ENCODE results near the gene SLC16A3. TPM values are rescaled to one million over a fixed set of nuclear protein-coding genes. Genes with fewer than 3 reads are reported as not detected.

Gene SLC16A3
- total and polyA plus RNA-seq, 10 of the 15 experiments (the other 5 are each of a cell fraction or from before 2014, with no cell fraction given) = 0.10 to 46.5 (median 8.0) TPM

DNA sequence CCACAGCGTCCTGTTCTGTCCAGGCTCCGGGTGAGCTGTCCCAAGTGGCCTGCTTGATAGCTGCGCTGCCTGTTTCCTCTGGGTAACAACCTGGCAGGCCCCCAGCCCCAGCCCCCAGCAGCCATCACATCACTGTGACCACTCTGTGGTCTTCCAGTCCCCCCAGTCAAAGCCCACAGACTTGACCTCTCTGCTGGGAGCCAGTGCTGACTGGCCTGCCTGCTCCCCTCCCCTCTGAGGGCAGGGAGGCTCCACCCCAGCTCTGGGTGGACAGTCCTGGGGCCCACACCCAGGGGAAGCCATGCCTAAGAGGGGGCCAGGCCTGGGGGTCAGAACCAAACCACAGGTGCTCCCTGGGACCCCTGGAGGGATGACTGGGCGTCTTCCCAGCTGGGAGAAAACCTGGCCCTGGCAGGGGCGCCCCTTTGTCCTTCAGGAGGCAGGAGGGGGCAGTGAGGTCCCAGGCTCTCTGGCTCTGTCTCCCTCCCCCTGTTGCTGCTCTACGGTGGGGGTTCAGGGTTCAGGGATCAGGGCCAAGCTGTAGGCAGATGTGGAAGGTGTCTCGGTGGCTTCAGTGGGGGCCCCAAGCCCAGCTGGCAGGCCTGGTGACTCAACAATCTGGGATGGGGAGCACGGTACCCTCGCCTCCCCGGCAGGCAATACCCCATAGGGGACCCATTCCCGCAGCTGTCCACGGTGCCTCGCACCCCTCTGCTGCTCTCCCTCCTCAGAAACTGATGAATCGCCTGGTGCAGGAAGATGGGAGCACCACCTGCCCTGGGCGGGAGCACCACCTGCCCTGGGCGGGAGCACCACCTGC lies 1.8 kb upstream of the SLC16A3 start:
- Histone ChIP-seq H3K9me3 (replicated peaks; ENCODE audit: control insufficient read depth, insufficient read depth, low read length) (no peaks in the 10 kb centered on the region), H2AFZ (ENCODE audit: control insufficient read depth, low read depth, low read length) (no peak overlapping the region), H3K4me2 (ENCODE audit: control insufficient read depth, insufficient read depth) (no peak overlapping the region), H3K4me3 (no peak overlapping the region), H4K20me1 (ENCODE audit: control insufficient read depth, insufficient read depth) (no peaks in the 10 kb centered on the region), H3K9ac (ENCODE audit: control insufficient read depth, insufficient read depth, low read length) (no peak overlapping the region), H3K27ac (ENCODE audit: control insufficient read depth, insufficient read depth) (no peak overlapping the region), H3K36me3 (ENCODE audit: control insufficient read depth in 2 of 2, insufficient read depth in 2 of 2, low read length in 1 of 2) (no peaks in the 10 kb centered on the region), H3K27me3 (replicated peaks in 1 of 2; ENCODE audit: control insufficient read depth in 2 of 2, insufficient read depth in 2 of 2, low read length in 1 of 2) (no peaks in the 10 kb centered on the region; a peak in 1 of 4 replicates), H3K4me1 (ENCODE audit: control insufficient read depth, insufficient read depth, low read length) (peaks cover 5% of the 10 kb centered on the region), H3K79me2 (ENCODE audit: control insufficient read depth, insufficient read depth, low read length) (peaks cover 39% of the 10 kb centered on the region)
- SMC1A ChIA-PET (ENCODE audit: uncharacterized antibody, unreplicated experiment) = no interaction called here
- intact Hi-C loops (cut with micrococcal nuclease; ENCODE audit: unreplicated experiment) = no loop called here
- FAIRE-seq (no peak), DNase-seq (ENCODE audit: low read depth, low spot score) (no peak), ATAC-seq (no peak)
- BruUV-seq (replicated peaks) = no TSS peak
- in situ Hi-C loops (cut with MboI) = no loop called here
- CTCF ChIA-PET = interaction anchor here (1.0 kb wide), 1 partner anchor 21 kb away, joined by 3 read pairs; no protein-coding TSS in a partner anchor
- TF ChIP-seq CBX5 (IDR thresholded peaks at IDR 0.05; ENCODE audit: low read depth) (no peak), TCF3 (IDR thresholded peaks at IDR 0.05; ENCODE audit: borderline replicate concordance, insufficient read depth, low read depth, low read length) (0 out of 2 replicates have a peak, but pooled peaks have one; percentile 37), ATF7 (IDR thresholded peaks at IDR 0.05; ENCODE audit: low read depth) (no peak), POLR2AphosphoS5 (IDR thresholded peaks at IDR 0.05; ENCODE audit: low read length) (no peak), GATAD2B (conservative IDR thresholded peaks at IDR 0.05; ENCODE audit: low read depth) (no peak), FOS (IDR thresholded peaks at IDR 0.05; ENCODE audit: borderline replicate concordance, extremely low read depth, insufficient read length) (no peak), NFXL1 (IDR thresholded peaks at IDR 0.05; ENCODE audit: borderline replicate concordance) (peak; percentile 99; the same call in 1 of the 2 replicates), SMARCA5 (IDR thresholded peaks at IDR 0.05) (0 out of 2 replicates have a peak, but pooled peaks have one; percentile 6), BRCA1 (IDR thresholded peaks at IDR 0.05; ENCODE audit: low read depth, low read length) (no peak)
- TF ChIP-seq, protein P1, sequence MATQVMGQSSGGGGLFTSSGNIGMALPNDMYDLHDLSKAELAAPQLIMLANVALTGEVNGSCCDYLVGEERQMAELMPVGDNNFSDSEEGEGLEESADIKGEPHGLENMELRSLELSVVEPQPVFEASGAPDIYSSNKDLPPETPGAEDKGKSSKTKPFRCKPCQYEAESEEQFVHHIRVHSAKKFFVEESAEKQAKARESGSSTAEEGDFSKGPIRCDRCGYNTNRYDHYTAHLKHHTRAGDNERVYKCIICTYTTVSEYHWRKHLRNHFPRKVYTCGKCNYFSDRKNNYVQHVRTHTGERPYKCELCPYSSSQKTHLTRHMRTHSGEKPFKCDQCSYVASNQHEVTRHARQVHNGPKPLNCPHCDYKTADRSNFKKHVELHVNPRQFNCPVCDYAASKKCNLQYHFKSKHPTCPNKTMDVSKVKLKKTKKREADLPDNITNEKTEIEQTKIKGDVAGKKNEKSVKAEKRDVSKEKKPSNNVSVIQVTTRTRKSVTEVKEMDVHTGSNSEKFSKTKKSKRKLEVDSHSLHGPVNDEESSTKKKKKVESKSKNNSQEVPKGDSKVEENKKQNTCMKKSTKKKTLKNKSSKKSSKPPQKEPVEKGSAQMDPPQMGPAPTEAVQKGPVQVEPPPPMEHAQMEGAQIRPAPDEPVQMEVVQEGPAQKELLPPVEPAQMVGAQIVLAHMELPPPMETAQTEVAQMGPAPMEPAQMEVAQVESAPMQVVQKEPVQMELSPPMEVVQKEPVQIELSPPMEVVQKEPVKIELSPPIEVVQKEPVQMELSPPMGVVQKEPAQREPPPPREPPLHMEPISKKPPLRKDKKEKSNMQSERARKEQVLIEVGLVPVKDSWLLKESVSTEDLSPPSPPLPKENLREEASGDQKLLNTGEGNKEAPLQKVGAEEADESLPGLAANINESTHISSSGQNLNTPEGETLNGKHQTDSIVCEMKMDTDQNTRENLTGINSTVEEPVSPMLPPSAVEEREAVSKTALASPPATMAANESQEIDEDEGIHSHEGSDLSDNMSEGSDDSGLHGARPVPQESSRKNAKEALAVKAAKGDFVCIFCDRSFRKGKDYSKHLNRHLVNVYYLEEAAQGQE (IDR thresholded peaks at IDR 0.05; ENCODE audit: low read depth, low read length) = no peak
- TF ChIP-seq, protein P2, sequence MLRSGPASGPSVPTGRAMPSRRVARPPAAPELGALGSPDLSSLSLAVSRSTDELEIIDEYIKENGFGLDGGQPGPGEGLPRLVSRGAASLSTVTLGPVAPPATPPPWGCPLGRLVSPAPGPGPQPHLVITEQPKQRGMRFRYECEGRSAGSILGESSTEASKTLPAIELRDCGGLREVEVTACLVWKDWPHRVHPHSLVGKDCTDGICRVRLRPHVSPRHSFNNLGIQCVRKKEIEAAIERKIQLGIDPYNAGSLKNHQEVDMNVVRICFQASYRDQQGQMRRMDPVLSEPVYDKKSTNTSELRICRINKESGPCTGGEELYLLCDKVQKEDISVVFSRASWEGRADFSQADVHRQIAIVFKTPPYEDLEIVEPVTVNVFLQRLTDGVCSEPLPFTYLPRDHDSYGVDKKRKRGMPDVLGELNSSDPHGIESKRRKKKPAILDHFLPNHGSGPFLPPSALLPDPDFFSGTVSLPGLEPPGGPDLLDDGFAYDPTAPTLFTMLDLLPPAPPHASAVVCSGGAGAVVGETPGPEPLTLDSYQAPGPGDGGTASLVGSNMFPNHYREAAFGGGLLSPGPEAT (IDR thresholded peaks at IDR 0.05; ENCODE audit: low read depth) = no peak
- TF ChIP-seq, protein P3, sequence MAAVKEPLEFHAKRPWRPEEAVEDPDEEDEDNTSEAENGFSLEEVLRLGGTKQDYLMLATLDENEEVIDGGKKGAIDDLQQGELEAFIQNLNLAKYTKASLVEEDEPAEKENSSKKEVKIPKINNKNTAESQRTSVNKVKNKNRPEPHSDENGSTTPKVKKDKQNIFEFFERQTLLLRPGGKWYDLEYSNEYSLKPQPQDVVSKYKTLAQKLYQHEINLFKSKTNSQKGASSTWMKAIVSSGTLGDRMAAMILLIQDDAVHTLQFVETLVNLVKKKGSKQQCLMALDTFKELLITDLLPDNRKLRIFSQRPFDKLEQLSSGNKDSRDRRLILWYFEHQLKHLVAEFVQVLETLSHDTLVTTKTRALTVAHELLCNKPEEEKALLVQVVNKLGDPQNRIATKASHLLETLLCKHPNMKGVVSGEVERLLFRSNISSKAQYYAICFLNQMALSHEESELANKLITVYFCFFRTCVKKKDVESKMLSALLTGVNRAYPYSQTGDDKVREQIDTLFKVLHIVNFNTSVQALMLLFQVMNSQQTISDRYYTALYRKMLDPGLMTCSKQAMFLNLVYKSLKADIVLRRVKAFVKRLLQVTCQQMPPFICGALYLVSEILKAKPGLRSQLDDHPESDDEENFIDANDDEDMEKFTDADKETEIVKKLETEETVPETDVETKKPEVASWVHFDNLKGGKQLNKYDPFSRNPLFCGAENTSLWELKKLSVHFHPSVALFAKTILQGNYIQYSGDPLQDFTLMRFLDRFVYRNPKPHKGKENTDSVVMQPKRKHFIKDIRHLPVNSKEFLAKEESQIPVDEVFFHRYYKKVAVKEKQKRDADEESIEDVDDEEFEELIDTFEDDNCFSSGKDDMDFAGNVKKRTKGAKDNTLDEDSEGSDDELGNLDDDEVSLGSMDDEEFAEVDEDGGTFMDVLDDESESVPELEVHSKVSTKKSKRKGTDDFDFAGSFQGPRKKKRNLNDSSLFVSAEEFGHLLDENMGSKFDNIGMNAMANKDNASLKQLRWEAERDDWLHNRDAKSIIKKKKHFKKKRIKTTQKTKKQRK (IDR thresholded peaks at IDR 0.05; ENCODE audit: low read depth, low read length) = no peak
- WGBS (ENCODE audit: insufficient coverage, insufficient replicate concordance, low lambda C conversion rate, missing lambda C conversion rate) = 80% methylated on average over 14 of the region's 16 CpGs
- RAD21 ChIA-PET (ENCODE audit: unreplicated experiment) = no interaction called here
- POLR2A ChIA-PET = no interaction called here
